GM18873 (cell line): ENCODE measurements around the gene SLC17A5.
"Not testable (repeated sequence)": the region's sequence is repeated elsewhere in the genome, so short reads cannot be mapped to it uniquely, and the experiment has no call there.

Experiments used
- ATAC-seq: cut with Tn5 transposase; IDR thresholded peaks from one replicate; pipeline ENCODE4 v1.9.1; 2021; ENCODE audit warnings: mild to moderate bottlenecking, moderate library complexity, moderate number of reproducible peaks; ENCODE audit not compliant: unreplicated experiment, low FRiP score

SLC17A5 gene

GRCh38 chr6:73571218-73572181, 82.3 kb downstream of the SLC17A5 start:
- ATAC-seq: not testable (repeated sequence)

- ATAC-seq: no peak
These were observed 84.7 kb downstream of the SLC17A5 start for GRCh38 chr6:73569121-73569520.

GRCh38 chr6:73566954-73567591, 86.7 kb downstream of the SLC17A5 start:
- no peak for ATAC-seq

GRCh38 chr6:73566486-73566871, 87.3 kb downstream of the SLC17A5 start:
- ATAC-seq: not testable (repeated sequence)

GRCh38 chr6:73565767-73566485, 87.9 kb downstream of the SLC17A5 start:
- no peak for ATAC-seq

- no peak for ATAC-seq
These were observed 89.0 kb downstream of the SLC17A5 start for GRCh38 chr6:73564578-73565345.

GRCh38 chr6:73562558-73562957, 91.2 kb downstream of the SLC17A5 start:
- ATAC-seq: no peak

- peak; percentile 65 for ATAC-seq
These were observed 92.9 kb downstream of the SLC17A5 start for GRCh38 chr6:73560853-73561407.

- ATAC-seq: peak; percentile 31
These were observed 93.5 kb downstream of the SLC17A5 start for GRCh38 chr6:73560182-73560732.

- ATAC-seq: not testable (repeated sequence)
These were observed 94.4 kb downstream of the SLC17A5 start for GRCh38 chr6:73559399-73559794.

- ATAC-seq: no peak
These were observed 95.0 kb downstream of the SLC17A5 start for GRCh38 chr6:73558624-73559398.

- ATAC-seq: no peak
These were observed 97.0 kb downstream of the SLC17A5 start for GRCh38 chr6:73556836-73557235.

GRCh38 chr6:73555380-73555949, 98.3 kb downstream of the SLC17A5 start:
- ATAC-seq: not testable (repeated sequence)

GRCh38 chr6:73551115-73551514, 102.7 kb downstream of the SLC17A5 start:
- ATAC-seq: not testable (repeated sequence)

- no peak for ATAC-seq
These were observed 105.0 kb downstream of the SLC17A5 start for GRCh38 chr6:73548458-73549446.

- no peak for ATAC-seq
These were observed 106.8 kb downstream of the SLC17A5 start for GRCh38 chr6:73547036-73547435.
